ENCODE results near the gene BTBD7. TPM values are rescaled to one million over a fixed set of nuclear protein-coding genes. Genes with fewer than 3 reads are reported as not detected.

The BTBD7 gene
- total and polyA plus RNA-seq, 9 of the 15 experiments (the other 6 are each of a cell fraction or from before 2014, with no cell fraction given), result 2.5 to 12.9 (median 6.2) TPM

GRCh38 chr14:93332397-93332852 is 411 bp downstream of the BTBD7 start:
- Histone ChIP-seq H3K9ac (ENCODE audit: insufficient read depth in 1 of 2, low read depth in 2 of 2, low read length in 2 of 2) (peak overlapping the region; percentile 81 to 93; a peak in 3 of 4 replicates), H3K4me2 (ENCODE audit: insufficient read depth, low read length) (peak overlapping the region; percentile 95), H3K9me3 (replicated peaks; ENCODE audit: control insufficient read depth, insufficient read depth, low read depth, low read length) (no peaks in the 10 kb centered on the region), H3K36me3 (ENCODE audit: control insufficient read depth, insufficient read depth, low read length) (no peaks in the 10 kb centered on the region), H3K9me1 (ENCODE audit: control insufficient read depth, insufficient read depth, low read length) (no peaks in the 10 kb centered on the region), H3K79me2 (ENCODE audit: control insufficient read depth, insufficient read depth, low read length) (peaks cover 65% of the 10 kb centered on the region), H3K27me3 (ENCODE audit: control insufficient read depth in 2 of 2, insufficient read depth in 2 of 2, low read length in 2 of 2) (no peaks in the 10 kb centered on the region), H3K27ac (ENCODE audit: extremely low read depth, low read depth, low read length) (peak overlapping the region; percentile 88), H4K20me1 (replicated peaks; ENCODE audit: control insufficient read depth, insufficient read depth, low read length) (peaks cover 5% of the 10 kb centered on the region; the same call in 1 of the 2 replicates), H3K4me1 (replicated peaks in 1 of 2; ENCODE audit: control insufficient read depth in 2 of 2, insufficient read depth in 2 of 2, low read length in 2 of 2) (peaks cover 0 to 8% of the 10 kb centered on the region in 2 experiments; a peak in 3 of 5 replicates), H2AFZ (ENCODE audit: low read depth, low read length) (peak overlapping the region; percentile 72; the same call in 1 of the 2 replicates), H3K4me3 (peak overlapping the region; percentile 86)
- CTCF ChIA-PET (ENCODE audit: low intra/inter-chr PET ratio), result interaction anchor here (1.1 kb wide), 1 partner anchor 11 kb away, joined by 3 read pairs; no protein-coding TSS in a partner anchor
- DNase-seq (ENCODE audit: extremely low read depth in 1 of 4, low spot score in 3 of 4) (peak; percentile 60 to 71 (median 68)), ATAC-seq (peak; percentile 85), FAIRE-seq (no peak)
- intact Hi-C loops (cut with micrococcal nuclease) (loop anchor here (5.0 kb wide), 2 partner anchors 50 to 65 kb away; no protein-coding TSS in a partner anchor), in situ Hi-C loops (cut with MboI) (no loop called here)
- 0% methylated on average over 16 of the region's 61 CpGs for WGBS (ENCODE audit: insufficient coverage, low coverage, missing lambda C conversion rate)
- POLR2A ChIA-PET, result interaction anchor here (1.4 kb wide), 1 partner anchor 10 kb away, joined by 5 read pairs; no protein-coding TSS in a partner anchor
- BruUV-seq (replicated peaks), result no TSS peak
- no peak for TF ChIP-seq ZNF586 (CRISPR knock-in tag; conservative IDR thresholded peaks at IDR 0.05)
- no peak for TF ChIP-seq TSC22D4 (tag; IDR thresholded peaks at IDR 0.05)
- no peak for TF ChIP-seq ATF7 (IDR thresholded peaks at IDR 0.05)
- TF ChIP-seq, protein P1, sequence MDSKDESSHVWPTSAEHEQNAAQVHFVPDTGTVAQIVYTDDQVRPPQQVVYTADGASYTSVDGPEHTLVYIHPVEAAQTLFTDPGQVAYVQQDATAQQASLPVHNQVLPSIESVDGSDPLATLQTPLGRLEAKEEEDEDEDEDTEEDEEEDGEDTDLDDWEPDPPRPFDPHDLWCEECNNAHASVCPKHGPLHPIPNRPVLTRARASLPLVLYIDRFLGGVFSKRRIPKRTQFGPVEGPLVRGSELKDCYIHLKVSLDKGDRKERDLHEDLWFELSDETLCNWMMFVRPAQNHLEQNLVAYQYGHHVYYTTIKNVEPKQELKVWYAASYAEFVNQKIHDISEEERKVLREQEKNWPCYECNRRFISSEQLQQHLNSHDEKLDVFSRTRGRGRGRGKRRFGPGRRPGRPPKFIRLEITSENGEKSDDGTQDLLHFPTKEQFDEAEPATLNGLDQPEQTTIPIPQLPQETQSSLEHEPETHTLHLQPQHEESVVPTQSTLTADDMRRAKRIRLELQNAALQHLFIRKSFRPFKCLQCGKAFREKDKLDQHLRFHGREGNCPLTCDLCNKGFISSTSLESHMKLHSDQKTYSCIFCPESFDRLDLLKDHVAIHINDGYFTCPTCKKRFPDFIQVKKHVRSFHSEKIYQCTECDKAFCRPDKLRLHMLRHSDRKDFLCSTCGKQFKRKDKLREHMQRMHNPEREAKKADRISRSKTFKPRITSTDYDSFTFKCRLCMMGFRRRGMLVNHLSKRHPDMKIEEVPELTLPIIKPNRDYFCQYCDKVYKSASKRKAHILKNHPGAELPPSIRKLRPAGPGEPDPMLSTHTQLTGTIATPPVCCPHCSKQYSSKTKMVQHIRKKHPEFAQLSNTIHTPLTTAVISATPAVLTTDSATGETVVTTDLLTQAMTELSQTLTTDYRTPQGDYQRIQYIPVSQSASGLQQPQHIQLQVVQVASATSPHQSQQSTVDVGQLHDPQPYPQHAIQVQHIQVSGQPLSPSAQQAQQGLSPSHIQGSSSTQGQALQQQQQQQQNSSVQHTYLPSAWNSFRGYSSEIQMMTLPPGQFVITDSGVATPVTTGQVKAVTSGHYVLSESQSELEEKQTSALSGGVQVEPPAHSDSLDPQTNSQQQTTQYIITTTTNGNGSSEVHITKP (IDR thresholded peaks at IDR 0.05; ENCODE audit: partially characterized antibody), result no peak
- no peak for TF ChIP-seq PHF21A (IDR thresholded peaks at IDR 0.05; ENCODE audit: borderline replicate concordance, low read depth)
- no peak for TF ChIP-seq USF2 (CRISPR knock-in tag; IDR thresholded peaks at IDR 0.05)
- no peak for TF ChIP-seq STAT5A (IDR thresholded peaks at IDR 0.05; ENCODE audit: borderline replicate concordance, low read length)
- peak; percentile 46; the same call in 1 of the 2 replicates for TF ChIP-seq GATAD2B (IDR thresholded peaks at IDR 0.05; ENCODE audit: borderline replicate concordance)
- peak; percentile 59 for TF ChIP-seq CTBP1 (IDR thresholded peaks at IDR 0.05; ENCODE audit: borderline replicate concordance)
- TF ChIP-seq ZNF347 (CRISPR knock-in tag; IDR thresholded peaks at IDR 0.05; ENCODE audit: low read depth), result no peak
- TF ChIP-seq ADNP (tag; IDR thresholded peaks at IDR 0.05), result no peak
- TF ChIP-seq HEY1 (CRISPR knock-in tag; IDR thresholded peaks at IDR 0.05; ENCODE audit: borderline replicate concordance), result no peak
- TF ChIP-seq CEBPB (tag; IDR thresholded peaks at IDR 0.05), result no peak
- TF ChIP-seq ZNF77 (CRISPR knock-in tag; IDR thresholded peaks at IDR 0.05), result no peak
- no peak for TF ChIP-seq GABPB1 (CRISPR knock-in tag; IDR thresholded peaks at IDR 0.05)
- TF ChIP-seq ASH1L (IDR thresholded peaks at IDR 0.05; ENCODE audit: borderline replicate concordance, low read depth, partially characterized antibody), result no peak
- TF ChIP-seq FOXP1 (CRISPR knock-in tag; IDR thresholded peaks at IDR 0.05), result no peak
- TF ChIP-seq XRCC5 (IDR thresholded peaks at IDR 0.05; ENCODE audit: low read depth, low read length), result no peak

Data from K562 (cell line).